HEK293T (cell line): Measurements from ENCODE around the gene ASS1.

Source experiments
- FOXA1 ChIP-seq: fragments of 450-650 bp; IDR thresholded peaks from 2 replicates; pipeline ENCODE4 v1.6.1; 2016; ENCODE audit warnings: mild to moderate bottlenecking
- FOXK2 ChIP-seq: fragments of 450-650 bp; IDR thresholded peaks from 2 replicates; pipeline ENCODE4 v1.6.1; 2016; ENCODE audit warnings: mild to moderate bottlenecking
- FOXM1 ChIP-seq: fragments of 450-650 bp; IDR thresholded peaks from 2 replicates; pipeline ENCODE4 v1.6.1; 2017; ENCODE audit warnings: mild to moderate bottlenecking, borderline replicate concordance
- HDGF ChIP-seq: fragments of 450-650 bp; IDR thresholded peaks from 2 replicates; pipeline ENCODE4 v1.6.1; 2017; ENCODE audit warnings: antibody characterized with exemption, borderline replicate concordance
- SP1 ChIP-seq: fragments of 450-650 bp; IDR thresholded peaks from 2 replicates; pipeline ENCODE4 v1.6.1; 2017
- SUZ12 ChIP-seq: fragments of 450-650 bp; IDR thresholded peaks from 2 replicates; pipeline ENCODE4 v1.6.1; 2016; ENCODE audit warnings: mild to moderate bottlenecking
- ZNF384 ChIP-seq: fragments of 450-650 bp; IDR thresholded peaks from 2 replicates; pipeline ENCODE4 v1.6.1; 2016

DNA sequence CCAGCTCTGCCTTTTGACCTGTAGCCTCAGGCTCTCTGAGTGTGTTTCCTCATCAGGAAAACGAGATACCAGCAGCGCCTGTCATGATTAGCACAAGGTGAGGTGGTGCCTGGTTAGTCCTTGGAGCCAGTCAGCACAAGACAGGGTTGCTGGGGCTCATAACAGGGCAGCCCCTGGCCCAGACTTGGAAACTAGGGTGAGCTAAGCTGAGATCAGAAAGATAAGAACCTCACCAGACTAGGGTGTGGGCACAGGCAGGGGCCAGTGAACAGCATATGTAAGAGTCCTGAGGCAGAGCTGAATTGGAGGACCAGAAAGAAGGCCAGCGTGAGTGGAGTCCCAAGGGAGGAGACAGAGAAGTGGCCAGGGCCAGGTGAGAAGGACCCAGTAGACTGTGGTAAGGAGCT, 91.9 kb downstream of the ASS1 start:
- TF ChIP-seq FOXK2 (no peak), SP1 (no peak), HDGF (no peak), FOXA1 (no peak), SUZ12 (no peak), FOXM1 (no peak), ZNF384 (no peak)
